GM12878 (cell line): ENCODE measurements around the gene THSD4.

Experiments
- ATF2 ChIP-seq: IDR thresholded peaks from 2 replicates; pipeline ENCODE4 v1.6.1; 2012; ENCODE audit warnings: low read length, inconsistent platforms
- CREM ChIP-seq: IDR thresholded peaks from 2 replicates; pipeline ENCODE4 v1.6.1; 2014; ENCODE audit warnings: antibody characterized with exemption, low read depth
- EGR1 ChIP-seq, 2 experiments: IDR thresholded peaks; 1 replicate in 1 of 2; 2 replicates in 1 of 2; pipeline ENCODE4 v1.6.1; 2011 to 2012; ENCODE audit warnings: low read depth in 2 of 2, low read length in 2 of 2, borderline replicate concordance in 1 of 2, mild to moderate bottlenecking in 1 of 2, moderate library complexity in 1 of 2
- MAX ChIP-seq: IDR thresholded peaks from 2 replicates; pipeline ENCODE4 v1.6.1; 2012; ENCODE audit warnings: low read depth, low read length, improper control_type of control experiment
- POLR2A ChIP-seq: IDR thresholded peaks from 2 replicates; pipeline ENCODE4 v1.6.1; 2011; ENCODE audit warnings: low read depth, mild to moderate bottlenecking, low read length
- POLR2AphosphoS2 ChIP-seq: IDR thresholded peaks from 2 replicates; pipeline ENCODE4 v1.6.1; 2011; ENCODE audit warnings: low read depth, mild to moderate bottlenecking, low read length, improper control_type of control experiment, moderate library complexity
- SMARCA5 ChIP-seq: fragments of 450-650 bp; IDR thresholded peaks from 2 replicates; pipeline ENCODE4 v1.6.1; 2017; ENCODE audit warnings: mild to moderate bottlenecking
- TARDBP ChIP-seq: IDR thresholded peaks from 2 replicates; pipeline ENCODE4 v1.6.1; 2016; ENCODE audit warnings: borderline replicate concordance
- YY1 ChIP-seq: IDR thresholded peaks from 2 replicates; pipeline ENCODE4 v1.6.1; 2011; ENCODE audit warnings: low read depth, mild to moderate bottlenecking, low read length
- ZNF274 ChIP-seq: IDR thresholded peaks from one replicate; pipeline ENCODE4 v1.8.0; 2011; ENCODE audit not compliant: insufficient read length, insufficient read depth

GRCh38 chr15:71597637-71598036 lies 482.4 kb downstream of the THSD4 start:
- TF ChIP-seq POLR2A (no peak), EGR1 (IDR thresholded peaks at IDR 0.05; ENCODE audit: borderline replicate concordance in 1 of 2, low read depth in 2 of 2, low read length in 2 of 2) (no peak), CREM (no peak), ATF2 (no peak), MAX (no peak), ZNF274 (no peak), POLR2AphosphoS2 (no peak), TARDBP (no peak), SMARCA5 (no peak), YY1 (no peak)
